Activated CD8-positive, alpha-beta memory T cell treated with anti-CD3 and anti-CD28 coated beads, Interleukin-2, amount 10 ng/mL, durations not matched to agents 7 days and 5 days (primary cell): ENCODE results near the gene ARL6IP4. TPM values are rescaled to one million over a fixed set of nuclear protein-coding genes. Genes with fewer than 3 reads are reported as not detected.

Source experiments
- ATAC-seq: fragments of 150-1000 bp; cut with Tn5 transposase; one replicate; pipeline ENCODE4 v1.10.0; 2021; ENCODE audit warnings: moderate library complexity
- CTCF ChIA-PET: fragments of 350-600 bp; sonication (Branson Sonifier 250); formaldehyde crosslinking; loops from one replicate; lab custom pipeline; 2021; ENCODE audit warnings: antibody characterized with exemption; lab: Charles Lee
- DNase-seq: peaks from one replicate; pipeline ENCODE4 v3.0.0-alpha.2; 2020
- H3K27ac Mint-ChIP-seq: one replicate; pipeline ENCODE4 v1.8.0; 2021; ENCODE audit warnings: mild to moderate bottlenecking, mixed read lengths
- H3K27me3 Mint-ChIP-seq: one replicate; pipeline ENCODE4 v1.8.0; 2021; ENCODE audit warnings: mixed read lengths
- H3K36me3 Mint-ChIP-seq: one replicate; pipeline ENCODE4 v1.8.0; 2021; ENCODE audit warnings: mild to moderate bottlenecking, mixed read lengths
- H3K4me1 Mint-ChIP-seq: one replicate; pipeline ENCODE4 v1.8.0; 2021; ENCODE audit warnings: mixed read lengths
- H3K4me3 Mint-ChIP-seq: one replicate; pipeline ENCODE4 v1.8.0; 2021; ENCODE audit warnings: mild to moderate bottlenecking, moderate library complexity, mixed read lengths
- H3K9me3 Mint-ChIP-seq: one replicate; pipeline ENCODE4 v1.8.0; 2022; ENCODE audit warnings: low read depth, mixed read lengths
- total RNA-seq, 2 experiments: library from RNA; stranded (reverse); gene quantifications; one replicate each; pipeline ENCODE4 v1.2.3, GENCODE V29; 2021

The ARL6IP4 gene
- total RNA-seq, 2 experiments from 2014 or later = 169 to 216 TPM

DNA sequence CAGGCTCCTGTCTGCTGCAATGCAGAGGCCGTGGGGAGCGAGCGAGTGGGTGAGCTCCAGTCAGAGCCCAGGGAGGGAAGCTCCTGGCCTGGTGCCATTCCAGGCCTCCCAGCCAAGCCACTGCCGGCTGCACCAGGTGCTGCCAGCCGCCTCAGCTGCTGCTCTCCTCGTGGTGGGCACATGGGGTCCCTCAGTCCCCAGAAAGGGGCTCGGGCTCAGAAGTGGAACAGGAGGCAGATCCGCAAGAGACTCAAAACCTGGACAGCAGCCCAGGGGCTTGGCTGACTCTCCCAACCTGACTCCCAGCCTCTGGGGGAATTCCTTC lies 16.6 kb upstream of the ARL6IP4 start:
- CTCF ChIA-PET = interaction anchor here (1.0 to 2.0 kb wide), 2 partner anchors 11 to 274 kb away, joined by 3 to 8 read pairs; no protein-coding TSS in a partner anchor
- Mint-ChIP-seq H3K27me3 (no peaks in the 10 kb centered on the region), H3K9me3 (no peaks in the 10 kb centered on the region), H3K4me1 (peaks cover 4% of the 10 kb centered on the region), H3K4me3 (no peak overlapping the region), H3K36me3 (no peaks in the 10 kb centered on the region), H3K27ac (no peak overlapping the region)
- ATAC-seq (no peak), DNase-seq (no peak)

DNA sequence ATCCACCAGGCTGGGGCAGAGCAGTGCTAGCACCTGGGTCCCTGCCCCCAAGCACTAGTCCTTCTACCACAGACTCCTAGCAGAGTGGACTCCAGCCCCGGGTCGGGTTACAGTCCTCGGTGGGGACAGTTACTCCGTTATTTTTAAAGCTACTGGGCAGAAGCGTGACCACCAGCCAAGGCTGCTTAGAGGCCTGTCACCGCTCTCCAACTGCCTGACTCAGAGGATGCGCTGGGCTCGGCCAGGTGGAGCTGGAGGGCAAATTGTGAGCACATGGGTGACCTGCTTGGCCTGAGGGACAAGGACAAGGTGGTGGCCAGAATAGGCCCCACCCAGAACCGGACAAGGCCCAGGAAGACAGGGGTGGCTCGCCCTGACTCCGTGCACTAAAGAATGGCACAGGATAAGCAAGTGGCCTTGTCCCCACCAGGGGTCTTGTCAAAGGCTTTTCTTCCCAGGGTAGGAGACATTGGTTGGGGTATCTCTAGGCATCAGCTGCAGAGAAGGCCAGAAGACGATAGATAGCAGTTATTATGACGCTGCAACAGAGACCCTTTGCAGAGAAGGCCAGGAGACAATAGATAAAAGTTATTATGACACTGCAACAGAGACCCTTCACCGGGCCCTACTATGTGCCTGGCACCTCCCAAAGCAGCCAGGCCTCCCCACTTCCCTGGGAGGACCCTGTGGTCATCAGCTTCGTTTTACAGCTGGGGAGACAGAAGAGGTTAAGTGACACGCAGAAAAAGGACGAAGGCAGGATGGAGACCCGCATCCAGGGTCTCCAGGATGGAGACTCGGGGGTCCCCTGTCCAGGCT lies 15.8 kb upstream of the ARL6IP4 start:
- DNase-seq (no peak), ATAC-seq (no peak)
- Mint-ChIP-seq H3K4me3 (peak overlapping the region; percentile 32), H3K9me3 (no peaks in the 10 kb centered on the region), H3K27me3 (no peaks in the 10 kb centered on the region), H3K36me3 (no peaks in the 10 kb centered on the region), H3K27ac (no peak overlapping the region), H3K4me1 (peaks cover 4% of the 10 kb centered on the region)
- CTCF ChIA-PET = interaction anchor here (0.7 to 2.0 kb wide), 6 partner anchors 12 to 273 kb away, joined by 3 to 8 read pairs (median 3); partner anchors contain the start of gene MPHOSPH9

DNA sequence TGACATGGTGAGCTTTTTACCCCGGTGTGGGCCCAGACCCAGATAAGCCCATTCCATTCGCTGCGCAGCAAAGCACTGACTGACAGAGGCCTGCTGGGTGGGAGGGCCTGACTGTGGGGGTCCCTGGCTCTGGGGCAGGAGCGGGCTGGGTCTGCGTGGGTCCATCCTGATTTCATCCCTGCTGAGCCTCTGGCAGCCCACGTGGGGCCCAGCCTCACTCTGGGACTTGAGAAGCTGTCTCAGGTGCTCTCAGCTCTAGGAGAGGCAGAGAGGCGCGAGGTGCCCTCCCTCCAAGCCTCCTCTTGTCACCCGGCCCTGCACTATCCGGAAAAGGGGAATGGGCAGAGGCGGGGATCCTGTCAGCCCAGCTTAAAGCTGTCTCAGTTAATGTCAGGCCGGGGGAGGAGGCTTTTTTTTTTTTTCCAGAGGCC lies 15.1 kb upstream of the ARL6IP4 start:
- no peak for ATAC-seq
- H3K27me3 Mint-ChIP-seq = no peaks in the 10 kb centered on the region
- no peaks in the 10 kb centered on the region for H3K9me3 Mint-ChIP-seq
- H3K36me3 Mint-ChIP-seq = no peaks in the 10 kb centered on the region
- DNase-seq = no peak
- CTCF ChIA-PET = interaction anchor here (0.7 to 2.0 kb wide), 7 partner anchors 10 to 267 kb away, joined by 3 to 8 read pairs (median 3); partner anchors contain the start of genes MPHOSPH9 and OGFOD2
- no peak overlapping the region for H3K27ac Mint-ChIP-seq
- peaks cover 4% of the 10 kb centered on the region for H3K4me1 Mint-ChIP-seq
- H3K4me3 Mint-ChIP-seq = no peak overlapping the region

DNA sequence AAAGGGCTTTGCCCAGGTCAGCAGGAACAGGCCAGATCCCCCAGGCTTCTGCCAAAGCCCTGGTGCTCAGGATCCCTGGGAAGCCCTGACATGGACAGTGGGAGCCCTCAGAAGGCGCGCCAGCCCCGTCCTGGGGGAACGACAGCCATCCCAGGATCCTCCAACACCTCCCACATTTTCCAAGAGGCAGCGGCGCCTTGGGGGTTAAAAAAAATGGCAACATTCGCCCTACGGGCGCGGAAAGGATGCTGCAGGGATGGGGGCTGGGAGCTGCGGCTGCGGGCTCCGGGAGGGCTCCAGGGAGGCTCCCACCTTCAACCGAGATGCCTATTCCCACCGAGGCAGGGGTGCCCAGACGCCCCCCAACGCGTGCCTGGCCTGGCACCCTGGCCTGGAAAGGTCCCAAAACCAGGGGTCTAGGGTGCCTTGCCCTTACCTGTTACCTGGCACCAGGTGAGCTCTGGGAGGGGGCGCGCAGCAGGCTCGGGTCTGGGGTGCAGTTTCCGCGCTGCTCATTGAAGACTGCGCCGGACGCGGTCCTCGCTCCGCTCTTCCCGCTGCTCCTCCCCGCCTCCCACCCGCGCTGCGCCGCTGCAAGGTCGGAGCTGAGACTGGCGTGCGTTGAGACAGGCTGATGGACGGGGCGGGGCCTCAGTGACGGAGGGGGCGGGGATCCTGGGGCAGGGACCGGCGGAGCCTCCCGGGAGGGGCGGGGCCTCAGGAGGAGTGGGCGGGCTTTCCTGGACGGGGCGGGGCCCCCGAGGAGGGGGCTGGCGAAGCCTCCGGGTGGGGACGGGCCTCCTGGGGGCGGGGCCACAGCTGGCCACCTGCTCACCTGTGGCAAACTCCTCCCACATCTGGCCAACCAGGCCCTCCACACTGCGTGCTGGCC lies 14.4 kb upstream of the ARL6IP4 start, which contains the start of gene ABCB9:
ABCB9 (minus strand) TSS at position 613 of the 892 bp plus-strand sequence. CDS start 6,228 bp downstream, outside the sequence.
- H3K9me3 Mint-ChIP-seq = no peaks in the 10 kb centered on the region
- H3K4me3 Mint-ChIP-seq = peak within 1 kb of the TSS; percentile 63
- DNase-seq (peak; percentile 96), ATAC-seq (peak; percentile 98)
- H3K36me3 Mint-ChIP-seq = no peaks in the 10 kb centered on the region
- no peak within 1 kb of the TSS for H3K27ac Mint-ChIP-seq
- CTCF ChIA-PET = interaction anchor here (0.7 to 3.7 kb wide), 8 partner anchors 9 to 173 kb away, joined by 3 to 10 read pairs (median 3); partner anchors contain the start of gene OGFOD2
- H3K4me1 Mint-ChIP-seq = peaks cover 4% of the 10 kb centered on the region
- H3K27me3 Mint-ChIP-seq = no peaks in the 10 kb centered on the region

DNA sequence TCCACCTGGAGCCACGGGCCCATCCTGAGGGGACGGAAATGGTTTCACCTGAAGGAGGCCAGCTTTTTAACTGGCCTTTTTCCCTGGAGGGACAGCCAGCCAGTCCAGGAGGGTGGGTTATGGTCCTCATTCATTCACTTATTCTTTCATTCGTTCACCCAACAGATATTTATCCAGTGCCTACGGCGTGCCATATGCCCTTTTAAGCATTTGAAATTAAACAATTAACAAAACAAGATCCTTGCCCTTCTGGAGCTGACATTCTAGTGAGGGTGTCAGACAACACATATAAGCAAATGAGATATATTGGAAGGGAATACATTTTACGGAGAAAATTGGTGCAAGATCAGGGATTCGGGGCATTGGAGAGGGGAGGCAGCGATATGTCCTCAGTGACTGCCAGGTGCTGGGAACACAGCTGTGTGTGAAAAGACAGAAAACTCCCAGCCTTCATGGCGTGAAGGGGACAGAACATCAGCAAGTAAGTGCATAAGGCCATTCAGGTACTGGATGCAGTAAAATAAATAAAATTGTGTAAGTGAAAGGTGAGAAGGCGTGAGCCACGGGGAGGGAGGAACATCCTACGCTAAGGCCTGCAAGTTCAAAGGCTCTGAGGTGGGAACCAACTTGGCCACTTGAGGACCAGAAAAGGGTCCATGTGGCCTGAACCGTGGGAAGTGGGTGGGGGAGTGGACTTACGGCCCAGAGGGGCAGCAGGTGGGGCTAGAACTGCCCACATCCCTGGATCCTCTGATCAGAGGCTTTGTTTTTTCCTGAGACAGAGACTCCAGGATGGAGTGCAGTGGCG lies 13.5 kb upstream of the ARL6IP4 start:
- peak overlapping the region; percentile 15 for H3K4me3 Mint-ChIP-seq

DNA sequence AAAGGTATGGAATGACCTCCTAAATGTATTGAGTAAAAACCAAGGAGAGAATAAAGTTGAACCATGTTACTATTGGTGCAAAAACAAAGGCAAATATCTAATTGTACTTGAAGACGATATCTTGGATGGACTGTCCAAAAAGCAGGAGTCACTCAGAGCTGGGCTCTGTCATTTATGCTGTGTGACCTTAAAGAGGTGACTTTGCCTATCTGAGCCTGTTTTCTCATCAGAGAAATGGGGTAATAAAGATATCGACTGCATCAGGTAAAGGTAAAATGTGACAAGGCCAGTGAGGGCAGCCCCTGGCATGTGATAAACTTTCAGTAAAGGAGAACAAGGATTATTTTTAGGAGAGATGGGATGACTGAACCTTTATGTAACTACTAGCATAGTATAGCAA lies 12.4 kb upstream of the ARL6IP4 start:
- no peaks in the 10 kb centered on the region for H3K36me3 Mint-ChIP-seq
- peaks cover 7% of the 10 kb centered on the region for H3K4me1 Mint-ChIP-seq
- H3K4me3 Mint-ChIP-seq = no peak overlapping the region
- no peaks in the 10 kb centered on the region for H3K27me3 Mint-ChIP-seq
- no peak for ATAC-seq
- no peak overlapping the region for H3K27ac Mint-ChIP-seq
- CTCF ChIA-PET = interaction anchor here (3.7 kb wide), 1 partner anchor 15 kb away, joined by 10 read pairs; no protein-coding TSS in a partner anchor
- no peak for DNase-seq
- no peaks in the 10 kb centered on the region for H3K9me3 Mint-ChIP-seq

More for the DNA sequence above, 13.5 kb upstream of the ARL6IP4 start:
- no peak overlapping the region for H3K27ac Mint-ChIP-seq
- H3K27me3 Mint-ChIP-seq = no peaks in the 10 kb centered on the region
- H3K36me3 Mint-ChIP-seq = no peaks in the 10 kb centered on the region
- DNase-seq (no peak), ATAC-seq (no peak)
- H3K9me3 Mint-ChIP-seq = no peaks in the 10 kb centered on the region
- CTCF ChIA-PET = interaction anchor here (0.7 to 3.7 kb wide), 5 partner anchors 8 to 174 kb away, joined by 3 to 10 read pairs (median 3); partner anchors contain the start of gene OGFOD2
- peaks cover 4% of the 10 kb centered on the region for H3K4me1 Mint-ChIP-seq

DNA sequence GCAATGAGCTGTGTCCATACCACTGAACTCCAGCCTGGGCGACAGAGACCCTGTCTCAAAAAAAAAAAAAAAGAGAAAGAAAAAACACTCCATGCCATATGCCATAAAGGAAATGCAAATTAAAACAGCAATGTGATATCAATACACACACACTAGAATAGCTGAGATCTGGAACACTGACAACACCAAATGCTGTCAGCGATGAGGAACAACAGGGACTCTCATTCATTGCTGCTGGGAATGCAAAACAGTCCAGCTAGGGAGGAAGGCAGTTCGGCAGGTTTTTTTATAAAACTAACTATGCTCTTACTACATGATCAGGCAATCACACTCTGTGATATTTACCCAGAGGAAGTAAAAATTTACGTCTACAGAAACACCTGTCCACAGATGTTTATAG lies 10.8 kb upstream of the ARL6IP4 start:
- H3K27me3 Mint-ChIP-seq = no peaks in the 10 kb centered on the region
- H3K4me1 Mint-ChIP-seq = peaks cover 12% of the 10 kb centered on the region
- H3K27ac Mint-ChIP-seq = no peak overlapping the region
- ATAC-seq (no peak), DNase-seq (no peak)
- no peak overlapping the region for H3K4me3 Mint-ChIP-seq
- H3K36me3 Mint-ChIP-seq = no peaks in the 10 kb centered on the region
- H3K9me3 Mint-ChIP-seq = no peaks in the 10 kb centered on the region
- CTCF ChIA-PET = interaction anchor here (1.1 to 1.5 kb wide), 2 partner anchors 17 to 115 kb away, joined by 3 read pairs; no protein-coding TSS in a partner anchor

DNA sequence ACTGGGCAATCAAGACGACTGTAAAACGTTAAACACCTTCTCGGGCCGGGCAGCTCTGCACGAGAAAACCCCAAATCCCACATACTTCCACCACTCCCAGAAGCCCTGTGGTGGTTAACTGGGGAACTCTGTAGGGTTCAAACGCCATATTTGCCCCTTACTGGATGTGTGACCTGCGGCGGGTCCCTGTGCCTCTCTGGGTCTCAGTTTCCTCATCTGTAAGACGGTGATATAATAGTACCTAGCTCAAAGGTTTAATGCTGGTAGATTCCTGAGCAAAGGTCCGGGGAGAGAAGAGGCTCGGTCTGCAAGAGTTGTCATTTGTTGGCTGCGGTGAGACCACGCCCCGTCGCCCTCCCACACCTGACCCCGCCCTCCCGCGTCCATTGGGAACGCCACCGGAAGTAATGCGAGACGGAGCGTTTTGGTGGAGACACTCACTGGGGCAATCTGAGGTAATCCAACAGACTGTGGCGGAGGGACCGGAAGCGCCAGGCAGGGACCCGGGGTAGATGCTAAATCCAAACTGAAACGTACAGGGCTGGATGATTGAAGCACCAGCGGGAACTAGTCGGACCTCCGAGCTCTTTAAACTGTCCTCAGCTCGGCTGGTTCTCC lies 6.1 kb upstream of the ARL6IP4 start:
- CTCF ChIA-PET = interaction anchor here (1.0 to 2.2 kb wide), 8 partner anchors 8 to 302 kb away, joined by 3 to 9 read pairs (median 5); partner anchors contain the start of genes ABCB9, MPHOSPH9 and MTRFR
- H3K36me3 Mint-ChIP-seq = no peaks in the 10 kb centered on the region

DNA sequence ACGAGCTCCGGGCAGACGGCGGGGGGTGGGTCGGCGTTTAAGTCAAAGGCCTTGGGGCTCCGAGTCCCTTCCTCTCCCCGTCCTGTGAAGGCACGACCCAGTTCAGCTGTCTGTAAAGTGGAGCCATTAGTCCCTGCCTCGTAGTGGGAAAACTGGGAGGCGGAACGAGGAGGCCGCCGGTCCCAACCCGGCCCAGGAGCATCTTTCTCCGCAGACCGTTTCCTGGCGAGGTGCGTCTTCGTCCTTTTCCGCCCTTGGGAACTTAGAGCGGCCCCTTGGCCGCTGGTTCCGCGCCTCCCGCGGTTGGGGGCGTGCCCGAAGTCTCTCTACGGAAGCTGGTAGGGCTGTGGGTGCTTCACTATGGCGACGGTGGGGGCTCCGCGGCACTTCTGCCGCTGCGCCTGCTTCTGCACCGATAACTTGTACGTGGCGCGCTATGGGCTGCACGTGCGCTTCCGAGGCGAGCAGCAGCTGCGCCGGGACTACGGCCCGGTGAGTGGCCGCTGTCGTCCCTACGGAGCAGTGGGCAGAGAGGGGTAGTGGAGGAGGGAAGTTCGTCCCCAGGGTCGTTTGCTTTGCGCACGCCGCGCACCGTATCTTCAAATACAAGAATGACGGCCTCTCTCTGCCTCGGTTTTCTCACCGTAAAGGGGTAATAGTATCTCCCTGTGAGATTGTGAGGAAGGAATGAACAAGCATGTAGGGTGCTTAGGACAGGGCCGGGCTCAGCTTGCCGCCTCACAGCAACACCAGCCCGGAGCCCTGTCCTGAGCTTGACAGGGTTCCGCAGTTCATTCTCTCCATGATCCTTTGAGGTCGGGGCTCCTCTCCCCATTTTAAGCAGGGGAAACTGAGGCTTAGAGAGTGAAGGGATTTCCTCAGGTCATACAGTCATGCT lies 5.3 kb upstream of the ARL6IP4 start, which contains the start of gene OGFOD2:
OGFOD2 (plus strand) TSS at position 353 of the 898 bp plus-strand sequence; CDS start at position 361, 8 bp downstream.
- Mint-ChIP-seq H3K36me3 (no peaks in the 10 kb centered on the region), H3K27ac (peak within 1 kb of the TSS; percentile 100), H3K4me3 (peak within 1 kb of the TSS; percentile 97), H3K27me3 (no peaks in the 10 kb centered on the region), H3K4me1 (peaks cover 38% of the 10 kb centered on the region), H3K9me3 (no peaks in the 10 kb centered on the region)
- DNase-seq = peak; percentile 95
- ATAC-seq = peak; percentile 83
- CTCF ChIA-PET = interaction anchor here (0.6 to 2.2 kb wide), 11 partner anchors 9 to 302 kb away, joined by 3 to 9 read pairs (median 3); partner anchors contain the start of genes ABCB9, MPHOSPH9 and MTRFR

More for the DNA sequence above, 6.1 kb upstream of the ARL6IP4 start:
- H3K4me1 Mint-ChIP-seq = peaks cover 31% of the 10 kb centered on the region
- peak; percentile 99 for DNase-seq
- no peaks in the 10 kb centered on the region for H3K27me3 Mint-ChIP-seq
- peak overlapping the region; percentile 97 for H3K4me3 Mint-ChIP-seq
- peak; percentile 84 for ATAC-seq
- no peaks in the 10 kb centered on the region for H3K9me3 Mint-ChIP-seq
- peak overlapping the region; percentile 100 for H3K27ac Mint-ChIP-seq

DNA sequence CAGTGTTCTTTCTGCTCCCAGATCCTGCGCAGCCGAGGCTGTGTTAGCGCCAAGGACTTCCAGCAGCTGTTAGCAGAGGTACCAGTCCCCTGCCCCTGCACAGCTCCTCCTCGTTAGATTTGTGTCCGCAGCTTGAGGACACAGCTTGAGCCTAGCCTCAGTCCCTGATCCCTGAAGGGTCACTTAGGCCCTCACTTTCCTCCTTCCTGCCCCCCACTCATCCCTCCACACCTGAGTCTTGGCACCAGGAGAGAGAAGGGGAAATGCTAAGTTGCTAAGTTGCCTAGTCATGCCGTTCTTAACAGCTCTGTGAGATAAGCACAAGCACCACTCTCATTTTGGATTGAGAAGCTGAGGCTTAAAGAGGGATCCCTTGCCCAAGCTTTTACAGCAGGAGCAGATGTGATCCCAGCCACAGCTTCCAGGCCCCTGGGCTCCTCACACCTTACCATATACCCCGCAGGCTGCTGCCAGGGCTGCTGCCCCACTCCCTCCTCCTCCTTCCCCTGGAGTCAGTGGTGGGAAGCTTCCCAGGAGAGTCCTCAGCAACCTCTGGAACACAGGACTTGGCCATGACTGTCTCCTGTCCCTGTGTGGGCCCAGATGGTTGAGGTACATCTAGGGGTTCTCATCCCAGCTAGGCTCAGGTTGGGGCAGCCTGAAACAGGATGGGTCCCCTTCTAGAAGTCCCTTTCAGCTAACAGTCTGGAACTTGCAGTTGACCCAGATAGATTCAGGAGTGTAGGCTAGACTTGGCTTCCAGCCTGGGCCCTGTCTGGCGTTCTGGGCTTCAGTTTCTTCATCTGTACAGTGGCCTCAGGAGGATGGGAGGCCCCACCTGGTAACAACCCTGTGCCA lies 4.5 kb upstream of the ARL6IP4 start:
- Mint-ChIP-seq H3K27me3 (no peaks in the 10 kb centered on the region), H3K27ac (peak overlapping the region; percentile 100), H3K9me3 (no peaks in the 10 kb centered on the region), H3K4me3 (peak overlapping the region; percentile 97), H3K36me3 (no peaks in the 10 kb centered on the region), H3K4me1 (peaks cover 38% of the 10 kb centered on the region)
- DNase-seq (no peak), ATAC-seq (no peak)
- CTCF ChIA-PET = interaction anchor here (0.6 to 2.2 kb wide), 7 partner anchors 10 to 294 kb away, joined by 3 to 9 read pairs (median 4); partner anchors contain the start of gene ABCB9
